HepG2 (cell line): ENCODE measurements around the gene MGMT. TPM values are rescaled to one million over a fixed set of nuclear protein-coding genes. Genes with fewer than 3 reads are reported as not detected.

Experiments used
- ATAC-seq: fragments of 200-7000 bp; cut with Tn5 transposase; 3 replicates; pipeline ENCODE4 v1.9.1; 2020; ENCODE audit warnings: mild to moderate bottlenecking, moderate library complexity
- BruUV-seq: library from RNA; stranded (reverse); fragments of 400-500 nt; replicated peaks from 2 replicates; lab custom pipeline; 2021; lab: Mats Ljungman, UMichigan
- CTCF ChIA-PET: fragments of 300-600 bp; formaldehyde crosslinking; extraction: SDS; loops from one replicate; lab custom pipeline; 2021; ENCODE audit warnings: low total read pairs, inconsistent platforms, low intra/inter-chr PET ratio; lab: Yijun Ruan, JAX
- POLR2A ChIA-PET: fragments of 350-600 bp; sonication (Branson Sonifier 250); formaldehyde crosslinking; loops from one replicate; lab custom pipeline; 2020; ENCODE audit warnings: antibody characterized with exemption, inconsistent platforms; lab: Yijun Ruan, JAX
- DNase-seq: peaks from one replicate; pipeline ENCODE4 v3.0.0-alpha.2; 2015; ENCODE audit warnings: low spot score
- FAIRE-seq: peaks from 3 replicates; lab custom pipeline; 2011; peaks lifted over from hg19 to GRCh38; lab: Jason Lieb, UNC
- H2AFZ ChIP-seq: one replicate; pipeline ENCODE4 v1.6.1; 2011; ENCODE audit warnings: low read length, inconsistent platforms
- H3K27ac ChIP-seq: fragments of 300-600 bp; 3 replicates; pipeline ENCODE4 v1.8.0; 2011; ENCODE audit warnings: mixed run types, mild to moderate bottlenecking, mixed read lengths, low read length, inconsistent platforms; ENCODE audit not compliant: insufficient read depth; ENCODE audit errors: extremely low read length
- H3K27me3 ChIP-seq, 2 experiments: fragments of 200-600 bp in 1 of 2; 2 replicates in 1 of 2; 3 replicates in 1 of 2; pipeline versions ENCODE4 v1.6.0 to v1.8.0; 2011; ENCODE audit warnings: low read length in 2 of 2, mild to moderate bottlenecking in 2 of 2, moderate library complexity in 2 of 2, inconsistent platforms in 1 of 2; ENCODE audit not compliant: insufficient read depth in 2 of 2, control insufficient read depth in 1 of 2
- H3K36me3 ChIP-seq, 2 experiments: fragments of 200-600 bp in 1 of 2; replicated peaks in 1 of 2; 2 replicates in 1 of 2; 3 replicates in 1 of 2; pipeline versions ENCODE4 v1.5.1 to v1.8.0; 2011; ENCODE audit warnings: low read length in 2 of 2, inconsistent platforms in 1 of 2; ENCODE audit not compliant: insufficient read depth in 2 of 2, control insufficient read depth in 1 of 2
- H3K4me1 ChIP-seq: 2 replicates; pipeline ENCODE4 v1.5.1; 2012; ENCODE audit warnings: low read length, inconsistent platforms; ENCODE audit not compliant: insufficient read depth
- H3K4me2 ChIP-seq: 2 replicates; pipeline ENCODE4 v1.6.0; 2011; ENCODE audit warnings: low read depth, low read length, inconsistent platforms
- H3K4me3 ChIP-seq, 3 experiments: fragments of 200-600 bp in 1 of 3; sonication (generic), shearing (Covaris generic) in 1 of 3; replicated peaks in 1 of 3; 2 replicates each; pipeline ENCODE4 v1.5.1; 2011 to 2016; ENCODE audit warnings: low read length in 3 of 3, inconsistent platforms in 2 of 3, low read depth in 2 of 3, mild to moderate bottlenecking in 2 of 3, control low read depth in 1 of 3, mixed read lengths in 1 of 3; ENCODE audit not compliant: insufficient read depth in 1 of 3
- H3K79me2 ChIP-seq: one replicate; pipeline ENCODE4 v1.6.1; 2011; ENCODE audit warnings: low read length, inconsistent platforms; ENCODE audit not compliant: insufficient read depth
- H3K9ac ChIP-seq: 2 replicates; pipeline ENCODE4 v1.6.0; 2011; ENCODE audit warnings: mild to moderate bottlenecking, low read depth, low read length, inconsistent platforms; ENCODE audit not compliant: insufficient read depth
- H3K9me3 ChIP-seq: 2 replicates; pipeline ENCODE4 v1.5.1; 2012; ENCODE audit warnings: mild to moderate bottlenecking, low read length
- H4K20me1 ChIP-seq: 2 replicates; pipeline ENCODE4 v1.6.0; 2011; ENCODE audit warnings: inconsistent platforms, mild to moderate bottlenecking, low read length, moderate library complexity; ENCODE audit not compliant: insufficient read depth
- TP53 ChIP-seq: sonication (generic); formaldehyde crosslinking; conservative IDR thresholded peaks from 2 replicates; pipeline ENCODE4 v1.4.0; 2020; ENCODE audit warnings: missing genetic modification reagents
- ZBTB20 ChIP-seq: sonication (generic); formaldehyde crosslinking; IDR thresholded peaks from 2 replicates; pipeline ENCODE4 v1.8.1; 2023; ENCODE audit warnings: missing genetic modification reagents, low read depth, mild to moderate bottlenecking, borderline replicate concordance
- ZNF3 ChIP-seq: IDR thresholded peaks from 2 replicates; pipeline ENCODE4 v1.7.0; 2017; ENCODE audit warnings: inconsistent platforms
- WGBS: methylation state at CpG from one replicate; pipeline ENCODE4 v1.1.6; 2017; ENCODE audit warnings: low lambda C conversion rate; 5-methylcytosine and 5-hydroxymethylcytosine counted together
- in situ Hi-C: cut with HindIII; loops from 2 replicates; pipeline ENCODE4 v1.10.0; 2017; ENCODE audit warnings: low pct_unique_long_range_greater_than_20kb; ENCODE audit not compliant: extremely low pct_ligation_motif_present
- intact Hi-C: fragments of 100-400 bp; cut with micrococcal nuclease; formaldehyde crosslinking; loops from one replicate; pipeline ENCODE4 v1.10.0; 2022; ENCODE audit not compliant: unreplicated experiment
- polyA plus RNA-seq, 8 experiments: library from polyadenylated mRNA; depleted of rRNA in 3 of 8; stranded (reverse) in 7 of 8; unstranded in 1 of 8; fragments of >200 nt; fragmentation: Illumina TruSeq in 4 of 8; extraction: Trizol in 4 of 8; gene quantifications; 2 replicates each; pipeline versions ENCODE4 v1.2.1 to v1.2.3, GENCODE V29; 2011 to 2016; ENCODE audit warnings: low read depth in 4 of 8, missing spikeins in 1 of 8, mixed read lengths in 1 of 8; ENCODE audit not compliant: insufficient read depth in 1 of 8
- total RNA-seq, 5 experiments: library from RNA; depleted of rRNA; stranded (reverse); fragments of >200 nt; fragmentation: Illumina TruSeq; extraction: Trizol; gene quantifications; 2 replicates each; pipeline ENCODE4 v1.2.3, GENCODE V29; 2016; ENCODE audit warnings: low read depth in 1 of 5
- TF ChIP-seq, protein P1 (sequence below): sonication (generic); formaldehyde crosslinking; IDR thresholded peaks from 2 replicates; pipeline ENCODE4 v1.9.0; 2021; ENCODE audit warnings: missing genetic modification reagents, mild to moderate bottlenecking, borderline replicate concordance
- TF ChIP-seq, protein P2 (sequence below): sonication (generic); formaldehyde crosslinking; IDR thresholded peaks from 2 replicates; pipeline ENCODE4 v1.8.1; 2023; ENCODE audit warnings: mild to moderate bottlenecking, inconsistent platforms, moderate library complexity, missing genetic modification reagents, borderline replicate concordance
- TF ChIP-seq, protein P3 (sequence below): IDR thresholded peaks from 2 replicates; pipeline ENCODE4 v1.6.1; 2016; ENCODE audit warnings: control low read depth
- TF ChIP-seq, protein P4 (sequence below): sonication (generic); formaldehyde crosslinking; IDR thresholded peaks from 2 replicates; pipeline ENCODE4 v1.5.1; 2020; ENCODE audit warnings: mild to moderate bottlenecking, moderate library complexity, missing genetic modification reagents

Gene MGMT
- total and polyA plus RNA-seq, 2 of the 13 experiments (the other 11 are each of a cell fraction or from before 2014, with no cell fraction given), result 12.0 to 19.5 TPM

DNA sequence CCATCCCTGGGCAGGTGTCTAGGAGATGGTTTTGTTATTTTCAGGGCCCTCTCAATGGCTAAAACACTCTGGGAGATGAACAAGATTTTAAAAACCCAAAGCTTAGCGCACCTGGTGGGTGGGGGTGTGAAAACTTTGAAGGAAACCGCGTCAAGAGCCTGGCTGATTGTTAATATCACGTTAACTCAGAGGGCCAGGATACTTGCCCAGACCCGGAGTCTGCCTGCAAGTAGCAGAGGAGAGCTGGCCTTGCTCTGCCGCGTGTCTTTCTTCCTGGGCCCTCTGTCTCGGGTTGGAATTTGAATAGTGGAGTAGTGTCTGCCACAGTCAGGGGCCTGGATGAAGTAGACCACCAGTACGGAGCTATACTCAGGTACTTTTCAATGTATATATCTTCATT is 1.1 kb downstream of the MGMT start:
- 70% methylated on average over 9 of the region's 9 CpGs for WGBS
- Histone ChIP-seq H3K9ac (peak overlapping the region; percentile 85; the same call in 1 of the 2 replicates), H2AFZ (no peak overlapping the region), H3K79me2 (peaks cover 22% of the 10 kb centered on the region), H3K4me3 (peak overlapping the region in 2 of 3 experiments; percentile 68 to 76; a peak in 1 of 6 replicates), H4K20me1 (no peaks in the 10 kb centered on the region), H3K9me3 (no peaks in the 10 kb centered on the region), H3K4me2 (peak overlapping the region; percentile 63), H3K4me1 (peaks cover 78% of the 10 kb centered on the region), H3K36me3 (no peaks in the 10 kb centered on the region), H3K27ac (peak overlapping the region; percentile 86), H3K27me3 (no peaks in the 10 kb centered on the region)
- FAIRE-seq (no peak), DNase-seq (no peak), ATAC-seq (no peak)
- in situ Hi-C loops (no loop called here), intact Hi-C loops (loop anchor here (10.0 kb wide), 1 partner anchor 647 kb away; the partner anchor contains the start of gene C10orf143)
- ChIA-PET CTCF (no interaction called here), POLR2A (interaction anchor here (2.0 kb wide), 1 partner anchor 33 kb away, joined by 12 read pairs; no protein-coding TSS in a partner anchor)
- no TSS peak for BruUV-seq
- TF ChIP-seq, protein P1, sequence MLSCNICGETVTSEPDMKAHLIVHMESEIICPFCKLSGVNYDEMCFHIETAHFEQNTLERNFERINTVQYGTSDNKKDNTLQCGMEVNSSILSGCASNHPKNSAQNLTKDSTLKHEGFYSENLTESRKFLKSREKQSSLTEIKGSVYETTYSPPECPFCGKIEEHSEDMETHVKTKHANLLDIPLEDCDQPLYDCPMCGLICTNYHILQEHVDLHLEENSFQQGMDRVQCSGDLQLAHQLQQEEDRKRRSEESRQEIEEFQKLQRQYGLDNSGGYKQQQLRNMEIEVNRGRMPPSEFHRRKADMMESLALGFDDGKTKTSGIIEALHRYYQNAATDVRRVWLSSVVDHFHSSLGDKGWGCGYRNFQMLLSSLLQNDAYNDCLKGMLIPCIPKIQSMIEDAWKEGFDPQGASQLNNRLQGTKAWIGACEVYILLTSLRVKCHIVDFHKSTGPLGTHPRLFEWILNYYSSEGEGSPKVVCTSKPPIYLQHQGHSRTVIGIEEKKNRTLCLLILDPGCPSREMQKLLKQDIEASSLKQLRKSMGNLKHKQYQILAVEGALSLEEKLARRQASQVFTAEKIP, result no peak
- TF ChIP-seq TP53 (CRISPR knock-in tag), result no peak
- TF ChIP-seq, protein P2, sequence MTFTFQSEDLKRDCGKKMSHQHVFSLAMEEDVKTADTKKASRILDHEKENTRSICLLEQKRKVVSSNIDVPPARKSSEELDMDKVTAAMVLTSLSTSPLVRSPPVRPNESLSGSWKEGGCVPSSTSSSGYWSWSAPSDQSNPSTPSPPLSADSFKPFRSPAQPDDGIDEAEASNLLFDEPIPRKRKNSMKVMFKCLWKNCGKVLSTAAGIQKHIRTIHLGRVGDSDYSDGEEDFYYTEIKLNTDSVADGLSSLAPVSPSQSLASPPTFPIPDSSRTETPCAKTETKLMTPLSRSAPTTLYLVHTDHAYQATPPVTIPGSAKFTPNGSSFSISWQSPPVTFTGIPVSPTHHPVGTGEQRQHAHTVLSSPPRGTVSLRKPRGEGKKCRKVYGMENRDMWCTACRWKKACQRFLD, result no peak
- TF ChIP-seq ZNF3 (CRISPR knock-in tag), result no peak
- TF ChIP-seq ZBTB20, result 0 out of 2 replicates have a peak, but pooled peaks have one; percentile 10
- TF ChIP-seq, protein P3, sequence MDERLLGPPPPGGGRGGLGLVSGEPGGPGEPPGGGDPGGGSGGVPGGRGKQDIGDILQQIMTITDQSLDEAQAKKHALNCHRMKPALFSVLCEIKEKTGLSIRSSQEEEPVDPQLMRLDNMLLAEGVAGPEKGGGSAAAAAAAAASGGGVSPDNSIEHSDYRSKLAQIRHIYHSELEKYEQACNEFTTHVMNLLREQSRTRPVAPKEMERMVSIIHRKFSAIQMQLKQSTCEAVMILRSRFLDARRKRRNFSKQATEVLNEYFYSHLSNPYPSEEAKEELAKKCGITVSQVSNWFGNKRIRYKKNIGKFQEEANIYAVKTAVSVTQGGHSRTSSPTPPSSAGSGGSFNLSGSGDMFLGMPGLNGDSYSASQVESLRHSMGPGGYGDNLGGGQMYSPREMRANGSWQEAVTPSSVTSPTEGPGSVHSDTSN, result no peak
- TF ChIP-seq, protein P4, sequence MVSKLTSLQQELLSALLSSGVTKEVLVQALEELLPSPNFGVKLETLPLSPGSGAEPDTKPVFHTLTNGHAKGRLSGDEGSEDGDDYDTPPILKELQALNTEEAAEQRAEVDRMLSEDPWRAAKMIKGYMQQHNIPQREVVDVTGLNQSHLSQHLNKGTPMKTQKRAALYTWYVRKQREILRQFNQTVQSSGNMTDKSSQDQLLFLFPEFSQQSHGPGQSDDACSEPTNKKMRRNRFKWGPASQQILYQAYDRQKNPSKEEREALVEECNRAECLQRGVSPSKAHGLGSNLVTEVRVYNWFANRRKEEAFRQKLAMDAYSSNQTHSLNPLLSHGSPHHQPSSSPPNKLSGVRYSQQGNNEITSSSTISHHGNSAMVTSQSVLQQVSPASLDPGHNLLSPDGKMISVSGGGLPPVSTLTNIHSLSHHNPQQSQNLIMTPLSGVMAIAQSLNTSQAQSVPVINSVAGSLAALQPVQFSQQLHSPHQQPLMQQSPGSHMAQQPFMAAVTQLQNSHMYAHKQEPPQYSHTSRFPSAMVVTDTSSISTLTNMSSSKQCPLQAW (CRISPR knock-in tag), result 0 out of 2 replicates have a peak, but pooled peaks have one; percentile 5
